ENCODE measurements around the gene PIP.
"Not testable (repeated sequence)": the region's sequence is repeated elsewhere in the genome, so short reads cannot be mapped to it uniquely, and the experiment has no call there.

PIP gene

GRCh38 chr7:143131781-143132180, at the start of gene PIP:
Gene PIP, plus strand, starts transcription at chr7:143132077. Its CDS starts 40 bp downstream, at chr7:143132117.
- DNase-seq (ENCODE audit: low spot score): peak; percentile 6

- DNase-seq (ENCODE audit: low spot score): no peak
Observed at GRCh38 chr7:143085109-143085508, 46.8 kb upstream of the PIP start.

- not testable (repeated sequence) for DNase-seq (ENCODE audit: low spot score)
Observed at GRCh38 chr7:143085610-143086009, 46.3 kb upstream of the PIP start.

GRCh38 chr7:143088549-143089231, 43.2 kb upstream of the PIP start:
- DNase-seq (ENCODE audit: low spot score): not testable (repeated sequence)

- DNase-seq (ENCODE audit: low spot score): no peak
Observed at GRCh38 chr7:143096146-143096545, 35.7 kb upstream of the PIP start.

GRCh38 chr7:143099579-143099978, 32.3 kb upstream of the PIP start:
- not testable (repeated sequence) for DNase-seq (ENCODE audit: low spot score)

- no peak for DNase-seq (ENCODE audit: low spot score)
Observed at GRCh38 chr7:143104759-143105158, 27.1 kb upstream of the PIP start.

- DNase-seq (ENCODE audit: low spot score): not testable (repeated sequence)
Observed at GRCh38 chr7:143108019-143108418, 23.9 kb upstream of the PIP start.

- DNase-seq (ENCODE audit: low spot score): no peak
Observed at GRCh38 chr7:143117395-143117794, 14.5 kb upstream of the PIP start.

- DNase-seq (ENCODE audit: low spot score): peak; percentile 31
Observed at GRCh38 chr7:143120691-143121405, 11.0 kb upstream of the PIP start.

GRCh38 chr7:143123326-143123725, 8.6 kb upstream of the PIP start:
- not testable (repeated sequence) for DNase-seq (ENCODE audit: low spot score)

GRCh38 chr7:143126146-143126545, 5.7 kb upstream of the PIP start:
- DNase-seq (ENCODE audit: low spot score): peak; percentile 52

GRCh38 chr7:143129051-143129450, 2.8 kb upstream of the PIP start:
- DNase-seq (ENCODE audit: low spot score): no peak

GRCh38 chr7:143129477-143129876, 2.4 kb upstream of the PIP start:
- no peak for DNase-seq (ENCODE audit: low spot score)

GRCh38 chr7:143130541-143130940, 1.3 kb upstream of the PIP start:
- DNase-seq (ENCODE audit: low spot score): no peak

GRCh38 chr7:143147070-143147469, 15.2 kb downstream of the PIP start:
- peak; percentile 17 for DNase-seq (ENCODE audit: low spot score)

- no peak for DNase-seq (ENCODE audit: low spot score)
Observed at GRCh38 chr7:143148050-143148449, 16.2 kb downstream of the PIP start.

- no peak for DNase-seq (ENCODE audit: low spot score)
Observed at GRCh38 chr7:143148651-143149050, 16.8 kb downstream of the PIP start.

GRCh38 chr7:143150696-143151095, 18.8 kb downstream of the PIP start:
- not testable (repeated sequence) for DNase-seq (ENCODE audit: low spot score)

- not testable (repeated sequence) for DNase-seq (ENCODE audit: low spot score)
Observed at GRCh38 chr7:143158617-143159016, 26.7 kb downstream of the PIP start.

GRCh38 chr7:143171697-143172096, 39.8 kb downstream of the PIP start:
- DNase-seq (ENCODE audit: low spot score): peak; percentile 84

GRCh38 chr7:143172354-143172753, 40.5 kb downstream of the PIP start:
- DNase-seq (ENCODE audit: low spot score): peak; percentile 39

GRCh38 chr7:143176128-143176527, 44.3 kb downstream of the PIP start:
- DNase-seq (ENCODE audit: low spot score): no peak
